Stimulated activated naive CD8-positive, alpha-beta T cell treated with anti-CD3 and anti-CD28 coated beads, Interleukin-15, amount 100 ng/mL, for 72 hours (primary cell): ENCODE measurements around the gene DIP2C.
"Not testable (repeated sequence)": the region's sequence is repeated elsewhere in the genome, so short reads cannot be mapped to it uniquely, and the experiment has no call there.

Experiments
- ATAC-seq: fragments of 150-1000 bp; cut with Tn5 transposase; 2 replicates; pipeline ENCODE4 v1.10.0; 2021; ENCODE audit warnings: mild to moderate bottlenecking, moderate library complexity
- DNase-seq, 2 donors: peaks; one replicate each; pipeline ENCODE4 v3.0.0; 2021 to 2022
- H3K27ac Mint-ChIP-seq, 2 donors: one replicate each; pipeline ENCODE4 v1.8.0; 2022; ENCODE audit warnings: mild to moderate bottlenecking in 2 of 2, mixed read lengths in 2 of 2, moderate library complexity in 2 of 2
- H3K27me3 Mint-ChIP-seq: one replicate; pipeline ENCODE4 v1.8.0; 2022; ENCODE audit warnings: mixed read lengths
- H3K4me1 Mint-ChIP-seq: one replicate; pipeline ENCODE4 v1.8.0; 2022; ENCODE audit warnings: mild to moderate bottlenecking, mixed read lengths
- H3K4me3 Mint-ChIP-seq, 2 donors: one replicate each; pipeline ENCODE4 v1.8.0; 2022; ENCODE audit warnings: mild to moderate bottlenecking in 2 of 2, mixed read lengths in 2 of 2, moderate library complexity in 1 of 2
- H3K9me3 Mint-ChIP-seq, 2 donors: one replicate each; pipeline ENCODE4 v1.8.0; 2022; ENCODE audit warnings: mixed read lengths in 2 of 2

DIP2C gene

DNA sequence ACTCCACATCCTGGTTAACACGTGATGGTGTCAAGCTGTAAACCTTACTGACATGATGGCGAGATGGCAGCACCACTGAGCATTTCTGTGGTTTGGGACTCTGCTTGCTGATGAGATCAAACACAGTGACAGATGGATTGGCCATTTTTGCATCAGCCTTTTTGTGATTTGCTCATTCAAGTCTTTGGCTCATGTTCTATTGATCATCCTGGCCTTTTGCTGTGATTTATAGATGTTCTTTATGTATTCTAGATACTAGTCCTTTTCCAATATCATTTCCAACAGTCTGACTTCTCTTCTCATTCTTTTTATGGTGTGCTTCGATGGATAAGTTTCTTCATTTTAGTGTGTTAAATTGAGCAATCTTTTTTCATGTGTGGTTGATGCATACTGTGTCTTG lies 24.7 kb upstream of the DIP2C start:
- Mint-ChIP-seq H3K27ac (no peak overlapping the region), H3K4me3 (no peak overlapping the region), H3K4me1 (no peaks in the 10 kb centered on the region), H3K27me3 (peaks cover 9% of the 10 kb centered on the region), H3K9me3 (peaks cover 12 to 17% of the 10 kb centered on the region in 2 donors)
- ATAC-seq: no peak
- no peak for DNase-seq

DNA sequence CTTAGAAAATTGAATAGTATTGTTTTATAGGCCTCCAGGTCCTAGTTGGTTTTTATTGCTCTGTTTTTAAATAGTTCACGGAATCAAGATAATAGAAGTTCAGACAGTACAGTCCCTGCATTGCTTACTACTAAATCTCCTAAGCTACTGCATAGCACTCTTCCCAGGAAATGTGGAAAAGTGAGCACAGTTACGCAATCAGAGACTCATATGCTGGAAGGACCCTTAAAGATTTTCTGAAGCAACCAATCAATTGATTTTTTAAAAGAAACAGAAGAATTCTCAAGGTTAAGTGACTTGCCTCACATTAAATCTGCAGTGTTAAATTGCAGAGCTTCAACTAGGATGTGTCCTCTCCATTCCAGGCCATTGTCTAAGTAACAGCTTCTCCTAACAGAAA lies 23.1 kb upstream of the DIP2C start:
- Mint-ChIP-seq H3K4me1 (no peaks in the 10 kb centered on the region), H3K27me3 (peaks cover 18% of the 10 kb centered on the region), H3K4me3 (no peak overlapping the region), H3K27ac (no peak overlapping the region), H3K9me3 (peaks cover 12 to 17% of the 10 kb centered on the region in 2 donors)
- ATAC-seq (no peak), DNase-seq (no peak)

- H3K9me3 Mint-ChIP-seq: peaks cover 12 to 17% of the 10 kb centered on the region in 2 donors
- no peak for ATAC-seq
- no peak overlapping the region for H3K27ac Mint-ChIP-seq
- no peak overlapping the region for H3K4me3 Mint-ChIP-seq
- no peak for DNase-seq
- no peaks in the 10 kb centered on the region for H3K4me1 Mint-ChIP-seq
- peaks cover 23% of the 10 kb centered on the region for H3K27me3 Mint-ChIP-seq
Observed at GRCh38 chr10:712089-712488, 22.6 kb upstream of the DIP2C start.

- Mint-ChIP-seq H3K4me1 (no peaks in the 10 kb centered on the region), H3K4me3 (no peak overlapping the region), H3K27ac (no peak overlapping the region), H3K9me3 (peaks cover 10% of the 10 kb centered on the region in 2 donors), H3K27me3 (peaks cover 53% of the 10 kb centered on the region)
- ATAC-seq: no peak
- no peak for DNase-seq
Observed at GRCh38 chr10:707861-708260, 18.4 kb upstream of the DIP2C start.

GRCh38 chr10:707456-707855 lies 18.0 kb upstream of the DIP2C start:
- H3K27me3 Mint-ChIP-seq: peaks cover 57% of the 10 kb centered on the region
- peaks cover 14% of the 10 kb centered on the region in 2 donors for H3K9me3 Mint-ChIP-seq
- H3K4me1 Mint-ChIP-seq: no peaks in the 10 kb centered on the region
- DNase-seq: no peak
- ATAC-seq: no peak
- H3K4me3 Mint-ChIP-seq: no peak overlapping the region
- H3K27ac Mint-ChIP-seq: no peak overlapping the region

DNA sequence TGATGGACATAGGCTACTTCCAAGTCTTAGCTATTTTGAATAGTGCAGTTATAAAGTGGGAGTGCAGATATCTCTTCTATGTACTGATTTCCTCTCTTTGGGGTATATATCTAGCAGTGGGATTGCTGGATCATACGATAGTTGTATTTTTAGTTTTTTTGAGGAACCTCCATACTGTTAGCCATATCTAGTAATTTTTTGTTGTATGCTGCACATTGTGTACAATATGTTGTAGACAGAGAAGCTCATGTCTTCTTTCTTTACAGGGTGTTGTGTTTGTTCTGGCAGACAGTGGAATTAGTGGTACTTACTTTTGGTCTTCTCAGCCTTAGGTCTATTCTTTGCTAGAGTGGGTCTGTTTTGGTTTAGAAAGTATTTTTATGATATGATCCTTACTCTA lies 13.7 kb upstream of the DIP2C start:
- DNase-seq (no peak), ATAC-seq (no peak)
- H3K27me3 Mint-ChIP-seq: peaks cover 63% of the 10 kb centered on the region
- no peak overlapping the region for H3K4me3 Mint-ChIP-seq
- H3K9me3 Mint-ChIP-seq: peaks cover 14 to 24% of the 10 kb centered on the region in 2 donors
- H3K27ac Mint-ChIP-seq: no peak overlapping the region
- no peaks in the 10 kb centered on the region for H3K4me1 Mint-ChIP-seq

DNA sequence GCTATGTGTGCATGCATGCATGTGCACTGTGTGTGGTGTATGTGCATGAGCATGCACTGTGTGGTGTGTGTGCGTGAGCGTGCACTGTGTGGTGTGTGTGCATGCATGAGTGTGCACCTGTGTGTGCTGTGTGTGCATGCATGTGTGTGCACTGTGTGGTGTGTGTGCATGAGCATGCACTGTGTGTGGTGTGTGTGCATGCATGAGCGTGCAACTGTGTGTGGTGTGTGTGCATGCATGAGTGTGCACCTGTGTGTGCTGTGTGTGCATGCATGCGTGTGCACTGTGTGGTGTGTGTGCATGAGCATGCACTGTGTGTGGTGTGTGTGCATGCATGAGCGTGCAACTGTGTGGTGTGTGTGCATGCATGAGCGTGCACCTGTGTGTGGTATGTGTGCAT lies 10.7 kb upstream of the DIP2C start:
- not testable (repeated sequence) for H3K4me3 Mint-ChIP-seq, ATAC-seq, H3K27ac Mint-ChIP-seq, DNase-seq, H3K4me1 Mint-ChIP-seq
- peaks cover 61% of the 10 kb centered on the region for H3K27me3 Mint-ChIP-seq
- peaks cover 14 to 24% of the 10 kb centered on the region in 2 donors for H3K9me3 Mint-ChIP-seq

- peaks cover 0 to 9% of the 10 kb centered on the region in 2 donors for H3K9me3 Mint-ChIP-seq
Observed at GRCh38 chr10:697097-697875, 7.8 kb upstream of the DIP2C start.

GRCh38 chr10:695396-695795 lies 5.9 kb upstream of the DIP2C start:
- peaks cover 0 to 6% of the 10 kb centered on the region in 2 donors for H3K9me3 Mint-ChIP-seq
- H3K27ac Mint-ChIP-seq: no peak overlapping the region
- H3K4me1 Mint-ChIP-seq: peaks cover 4% of the 10 kb centered on the region
- peak; percentile 29 for ATAC-seq
- no peak overlapping the region for H3K4me3 Mint-ChIP-seq
- no peak for DNase-seq
- H3K27me3 Mint-ChIP-seq: peaks cover 60% of the 10 kb centered on the region

More at GRCh38 chr10:697097-697875, 7.8 kb upstream of the DIP2C start:
- Mint-ChIP-seq H3K4me3 (no peak overlapping the region), H3K4me1 (no peaks in the 10 kb centered on the region), H3K27ac (no peak overlapping the region), H3K27me3 (peaks cover 53% of the 10 kb centered on the region)
- ATAC-seq (no peak), DNase-seq (no peak)

GRCh38 chr10:693506-693905 lies 4.0 kb upstream of the DIP2C start:
- peaks cover 10% of the 10 kb centered on the region for H3K4me1 Mint-ChIP-seq
- no peaks in the 10 kb centered on the region for H3K9me3 Mint-ChIP-seq
- no peak overlapping the region for H3K27ac Mint-ChIP-seq
- ATAC-seq (no peak), DNase-seq (no peak)
- H3K27me3 Mint-ChIP-seq: peaks cover 62% of the 10 kb centered on the region
- no peak overlapping the region for H3K4me3 Mint-ChIP-seq

DNA sequence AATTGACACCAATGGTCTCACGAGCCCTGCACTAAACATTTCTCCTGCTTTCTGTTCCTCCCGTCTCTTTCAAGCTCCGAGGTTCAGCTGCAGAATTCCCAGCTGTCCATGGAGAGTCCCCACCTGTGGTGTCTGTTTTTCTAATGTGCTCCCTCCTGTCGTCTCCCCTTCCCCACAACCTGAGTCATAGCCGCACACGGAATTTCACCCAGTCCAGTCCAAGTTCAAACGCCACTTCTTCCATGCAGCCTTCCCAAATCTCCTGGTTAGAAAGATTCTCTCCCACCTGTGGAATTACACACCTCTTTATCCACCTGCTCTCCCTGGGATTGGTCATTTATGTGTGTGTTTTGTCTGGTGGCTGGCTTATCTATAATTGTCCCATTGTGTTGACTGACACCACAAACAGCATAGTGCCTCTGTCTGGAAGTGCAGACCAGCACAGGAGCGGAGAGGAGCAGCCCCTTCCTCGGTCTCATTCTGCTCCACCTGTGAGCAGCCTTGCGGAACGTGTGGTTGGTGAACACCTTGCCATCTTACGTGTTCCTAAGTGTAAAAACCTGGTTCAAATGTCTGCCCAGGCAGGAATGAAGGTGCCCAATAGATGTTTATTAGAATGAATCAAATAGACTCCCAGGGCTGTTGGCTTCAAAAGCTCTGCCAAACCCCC lies 3.3 kb upstream of the DIP2C start:
- Mint-ChIP-seq H3K27me3 (peaks cover 67% of the 10 kb centered on the region), H3K4me1 (peaks cover 10% of the 10 kb centered on the region), H3K27ac (no peak overlapping the region), H3K4me3 (no peak overlapping the region), H3K9me3 (no peaks in the 10 kb centered on the region)
- ATAC-seq (no peak), DNase-seq (no peak)

DNA sequence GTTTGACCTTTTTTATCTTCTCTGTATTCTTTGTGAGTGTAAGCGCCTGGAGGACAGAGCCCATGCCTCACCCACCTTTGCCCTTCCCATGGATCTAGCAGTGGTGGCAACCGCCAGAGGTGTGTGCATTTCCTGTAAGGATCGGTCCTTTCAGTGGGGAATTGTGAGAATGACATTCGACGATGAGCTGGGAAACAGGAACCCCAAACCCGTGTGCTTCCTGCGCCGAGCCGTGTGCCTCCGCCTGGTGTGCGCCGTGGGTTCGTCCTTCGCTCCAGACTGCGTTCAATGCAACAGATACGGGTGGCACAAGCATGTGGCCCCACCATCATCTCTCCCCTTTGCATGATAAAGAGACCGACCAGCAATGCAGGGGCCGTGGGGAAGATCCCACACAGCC lies 1.7 kb upstream of the DIP2C start:
- Mint-ChIP-seq H3K27me3 (peaks cover 70% of the 10 kb centered on the region), H3K9me3 (no peaks in the 10 kb centered on the region), H3K4me1 (peaks cover 10% of the 10 kb centered on the region), H3K27ac (no peak overlapping the region), H3K4me3 (peak overlapping the region; percentile 40 to 56)
- ATAC-seq (no peak), DNase-seq (no peak)

DNA sequence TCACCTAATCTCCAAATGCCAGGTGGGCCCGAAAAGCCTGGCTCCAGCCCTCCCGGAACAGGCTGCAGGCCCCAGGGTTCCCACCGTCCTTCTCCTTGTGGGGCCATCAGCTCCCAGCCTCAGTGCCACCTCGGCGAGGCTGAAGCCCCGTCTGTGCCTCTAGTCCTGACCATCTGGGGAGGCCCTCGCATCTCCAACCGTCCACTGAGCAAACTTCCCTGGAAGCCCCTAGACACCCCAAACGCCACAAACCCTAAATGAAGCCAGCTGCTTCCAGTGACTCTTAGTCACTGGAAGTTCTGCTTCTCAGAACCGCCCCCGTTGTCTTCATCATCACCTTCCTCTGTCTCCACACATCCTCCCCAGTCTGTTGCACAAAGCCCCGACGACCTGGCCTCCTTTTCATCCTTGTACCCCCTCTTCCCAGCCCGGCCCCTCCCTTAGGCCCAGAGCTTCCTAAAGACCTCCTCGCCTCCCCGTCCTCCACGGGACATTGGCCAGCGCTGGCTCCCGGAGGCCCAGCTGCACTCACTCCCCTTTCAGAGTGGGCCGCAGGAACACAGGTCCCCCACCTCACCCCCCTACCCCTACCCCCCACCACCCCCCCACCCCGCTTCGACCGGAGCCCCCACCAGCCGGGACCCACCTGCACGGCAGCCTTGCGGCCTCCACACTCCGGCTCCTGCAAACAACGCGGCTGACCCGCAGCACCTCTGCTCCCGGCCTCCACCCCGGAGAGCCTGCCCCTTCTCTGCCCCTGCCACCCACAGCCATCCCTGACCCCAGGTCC lies 1.1 kb upstream of the DIP2C start:
- DNase-seq (no peak), ATAC-seq (no peak)
- no peaks in the 10 kb centered on the region for H3K9me3 Mint-ChIP-seq
- H3K4me1 Mint-ChIP-seq: peaks cover 10% of the 10 kb centered on the region
- peak overlapping the region; percentile 62 to 72 for H3K4me3 Mint-ChIP-seq
- H3K27me3 Mint-ChIP-seq: peaks cover 67% of the 10 kb centered on the region
- H3K27ac Mint-ChIP-seq: no peak overlapping the region

GRCh38 chr10:689121-689451 lies 382 bp downstream of the DIP2C start:
- H3K27me3 Mint-ChIP-seq: peaks cover 67% of the 10 kb centered on the region
- no peak overlapping the region for H3K4me3 Mint-ChIP-seq
- peaks cover 10% of the 10 kb centered on the region for H3K4me1 Mint-ChIP-seq
- DNase-seq (no peak), ATAC-seq (no peak)
- H3K27ac Mint-ChIP-seq: no peak overlapping the region
- H3K9me3 Mint-ChIP-seq: no peaks in the 10 kb centered on the region

DNA sequence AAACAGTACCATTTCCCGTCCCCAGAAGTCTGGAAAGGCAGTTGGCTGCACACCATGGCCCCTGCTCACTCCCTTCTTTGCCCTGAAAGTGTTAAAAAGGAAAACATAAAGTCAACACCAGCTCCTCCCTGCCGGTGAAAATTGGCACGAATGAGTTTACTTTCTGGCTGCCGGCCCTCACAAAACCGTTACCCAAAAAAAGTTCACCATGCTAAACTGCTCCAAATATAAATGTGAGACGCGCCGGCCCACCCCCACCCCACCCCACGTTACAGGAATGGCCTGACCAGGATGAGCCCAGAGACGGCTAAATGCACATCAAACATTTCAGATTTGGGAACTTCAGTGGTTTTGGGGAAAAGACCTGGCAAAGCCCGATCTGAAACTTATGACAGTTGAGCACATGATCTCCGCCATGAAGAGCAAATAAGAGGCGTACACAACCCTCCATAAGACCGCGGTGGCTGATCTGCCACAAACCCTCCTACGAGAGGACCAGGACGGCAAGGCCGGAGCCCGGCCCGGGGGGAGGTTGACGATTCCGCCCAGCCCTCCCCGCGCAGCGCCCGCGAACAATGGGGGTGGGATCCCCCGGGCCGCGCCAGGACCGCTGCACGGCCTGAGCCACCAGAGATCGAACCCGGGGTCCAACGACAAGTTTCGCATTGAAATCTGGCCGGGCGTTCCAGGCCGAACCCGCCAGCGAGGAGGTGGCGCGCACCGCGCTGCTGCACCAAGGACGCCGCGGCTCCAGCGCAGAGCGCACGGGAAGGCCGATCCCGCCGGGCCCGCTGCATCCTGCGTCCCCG lies 952 bp downstream of the DIP2C start:
- peak; percentile 19 for ATAC-seq
- H3K4me3 Mint-ChIP-seq: peak overlapping the region; percentile 13 to 32
- H3K9me3 Mint-ChIP-seq: no peaks in the 10 kb centered on the region
- no peak for DNase-seq
- H3K4me1 Mint-ChIP-seq: peaks cover 10% of the 10 kb centered on the region
- H3K27ac Mint-ChIP-seq: no peak overlapping the region
- H3K27me3 Mint-ChIP-seq: peaks cover 65% of the 10 kb centered on the region
